NCI-H524 (cell line): ENCODE measurements around the gene CHPT1.
"Not testable (repeated sequence)": the region's sequence is repeated elsewhere in the genome, so short reads cannot be mapped to it uniquely, and the experiment has no call there.

Source experiments
- DNase-seq, 2 experiments: peaks; one replicate each; lab custom pipeline; 2025; lab: John Stamatoyannopoulos, UW

The CHPT1 gene

DNA sequence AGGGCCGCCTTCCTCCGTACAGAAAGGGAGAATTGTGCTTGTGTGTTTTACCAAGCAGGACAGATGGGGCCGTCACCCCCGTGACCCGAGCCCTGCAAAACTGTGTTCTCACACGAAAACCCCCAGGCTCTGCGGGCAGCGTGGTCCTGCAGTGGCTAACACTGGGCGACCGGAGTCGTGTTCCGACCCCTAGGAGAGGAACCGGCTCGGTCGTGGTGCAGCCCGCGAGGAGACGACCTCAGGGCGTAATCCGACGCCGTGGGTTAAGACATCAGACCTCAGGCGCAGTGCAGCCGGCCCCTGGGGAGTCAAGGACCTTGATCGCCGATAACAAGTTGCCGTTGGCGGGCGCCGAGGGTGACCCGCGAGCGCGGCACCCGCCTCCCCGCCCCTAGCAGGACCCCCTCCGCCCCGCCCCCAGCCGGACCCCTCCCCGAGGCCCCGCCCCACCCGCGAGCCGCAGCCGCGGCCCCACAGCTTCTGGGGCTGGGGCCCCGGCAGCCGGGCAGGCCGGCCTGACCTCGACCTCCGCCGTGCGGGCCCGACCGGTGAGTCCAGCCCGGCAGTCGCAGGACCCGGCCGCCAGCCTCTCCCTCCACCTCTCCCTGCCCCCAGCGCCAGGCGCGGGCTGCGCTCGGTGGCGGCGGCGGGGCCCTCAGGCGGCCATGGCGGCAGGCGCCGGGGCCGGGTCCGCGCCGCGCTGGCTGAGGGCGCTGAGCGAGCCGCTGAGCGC, at the start of gene CHPT1:
Gene CHPT1 (plus strand): TSS at position 444 of the 733 bp plus-strand sequence. CDS start 222 bp downstream, at position 666.
- peak; percentile 65 to 79 for DNase-seq

DNA sequence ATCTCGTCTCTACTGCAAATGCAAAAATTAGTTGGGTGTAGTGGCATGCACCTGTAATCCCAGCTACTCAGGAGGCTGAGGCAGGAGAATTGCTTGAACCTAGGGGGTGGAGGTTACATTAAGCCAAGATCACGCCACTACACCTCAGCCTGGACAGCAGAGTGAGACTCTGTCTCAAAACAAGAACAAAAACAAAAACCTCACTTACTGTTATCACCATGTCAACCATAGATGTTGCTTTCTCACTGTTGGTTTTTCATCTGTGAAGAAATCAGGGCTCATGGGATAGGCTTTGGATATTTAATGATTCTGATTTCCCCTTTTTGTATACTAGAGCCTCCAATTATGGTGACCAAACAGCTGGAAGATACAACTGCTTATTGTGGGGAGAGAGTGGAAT, 49.7 kb upstream of the CHPT1 start:
- DNase-seq = no peak

DNA sequence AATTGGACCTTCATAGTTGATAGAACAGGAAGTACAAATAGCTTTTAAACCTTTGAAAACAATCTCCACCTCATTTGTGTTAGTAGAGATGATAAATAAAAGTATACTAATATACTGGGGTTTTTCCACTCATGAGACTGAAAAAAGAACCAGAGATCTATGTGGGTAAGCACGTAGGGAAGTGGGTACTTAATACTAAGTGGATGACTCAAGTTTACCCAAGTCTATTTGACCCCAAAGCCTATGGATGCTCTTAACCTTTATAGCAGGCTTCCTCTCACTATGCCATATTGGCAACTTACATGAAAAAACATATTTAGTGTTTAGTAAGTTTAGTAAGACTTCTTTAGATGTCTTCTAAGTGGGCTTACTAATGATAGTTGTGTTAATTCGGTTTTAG, 49.2 kb upstream of the CHPT1 start:
- no peak for DNase-seq

DNA sequence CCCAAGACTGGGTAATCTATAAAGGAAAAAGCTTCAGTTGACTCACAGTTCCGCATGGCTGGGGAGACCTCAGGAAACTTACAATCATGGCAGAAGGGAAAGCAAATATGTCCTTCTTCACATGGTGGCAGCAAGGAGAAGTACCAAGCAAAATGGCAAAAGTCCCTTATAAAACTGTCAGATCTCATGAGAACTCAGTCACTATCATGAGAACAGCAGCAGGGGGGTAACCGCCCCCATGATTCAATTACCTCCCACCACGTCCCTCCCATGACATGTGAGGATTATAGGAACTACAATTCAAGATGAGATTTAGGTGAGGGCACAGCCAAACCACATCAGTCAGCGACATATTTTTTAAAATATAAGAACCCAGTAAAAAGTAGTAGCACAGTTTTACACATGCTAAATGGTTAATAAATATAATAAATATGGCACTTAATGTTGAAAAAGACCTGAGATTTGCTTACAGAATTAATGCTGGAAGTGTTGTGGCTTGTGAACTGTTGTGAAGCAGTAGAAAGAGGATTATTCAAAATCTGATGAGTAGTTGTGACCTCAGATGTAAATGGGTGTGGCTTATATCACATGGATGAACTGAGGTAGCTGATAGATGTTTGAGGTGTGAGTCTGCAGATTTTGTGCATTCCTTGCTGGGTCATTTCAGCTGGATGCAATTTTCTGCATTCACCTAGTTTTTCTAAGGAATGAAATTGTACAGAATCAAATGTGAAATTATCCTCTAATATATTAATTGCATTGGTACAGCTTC, 46.9 kb upstream of the CHPT1 start:
- DNase-seq = no peak

DNA sequence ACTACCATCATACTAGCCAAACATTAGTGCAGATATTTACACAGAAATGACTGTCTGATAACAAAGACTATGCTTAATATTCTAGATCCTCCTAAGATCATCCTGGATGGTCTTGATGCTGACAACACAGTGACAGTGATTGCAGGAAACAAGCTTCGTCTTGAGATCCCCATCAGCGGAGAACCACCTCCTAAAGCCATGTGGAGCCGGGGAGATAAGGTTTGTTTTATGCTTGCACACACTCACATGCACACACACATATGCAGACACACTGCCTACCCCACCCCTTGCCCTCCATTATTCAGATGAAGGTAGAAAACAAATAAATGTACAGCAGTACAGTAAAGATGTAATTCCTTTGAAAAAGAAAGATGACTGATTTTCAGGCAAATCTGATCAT, 44.4 kb upstream of the CHPT1 start:
- DNase-seq = no peak

DNA sequence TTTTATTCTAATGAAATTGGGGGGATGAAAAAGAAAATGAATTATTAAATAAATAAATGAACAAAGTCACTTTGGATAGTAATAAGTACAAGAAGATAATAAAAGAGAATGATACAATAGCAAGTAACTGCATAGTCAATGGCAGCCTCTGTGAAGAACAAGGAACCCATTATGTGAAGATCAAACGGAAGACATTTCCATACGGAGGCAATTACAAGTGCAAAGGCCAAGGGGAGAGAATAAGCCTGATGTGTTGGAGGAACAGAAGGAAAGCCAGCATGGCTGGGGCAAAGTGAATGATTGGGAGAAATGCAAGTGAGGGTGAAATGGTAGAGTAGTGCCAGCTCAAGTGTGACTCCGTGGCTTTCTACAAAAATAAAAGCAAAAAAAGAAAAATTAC, 43.9 kb upstream of the CHPT1 start:
- no peak for DNase-seq

DNA sequence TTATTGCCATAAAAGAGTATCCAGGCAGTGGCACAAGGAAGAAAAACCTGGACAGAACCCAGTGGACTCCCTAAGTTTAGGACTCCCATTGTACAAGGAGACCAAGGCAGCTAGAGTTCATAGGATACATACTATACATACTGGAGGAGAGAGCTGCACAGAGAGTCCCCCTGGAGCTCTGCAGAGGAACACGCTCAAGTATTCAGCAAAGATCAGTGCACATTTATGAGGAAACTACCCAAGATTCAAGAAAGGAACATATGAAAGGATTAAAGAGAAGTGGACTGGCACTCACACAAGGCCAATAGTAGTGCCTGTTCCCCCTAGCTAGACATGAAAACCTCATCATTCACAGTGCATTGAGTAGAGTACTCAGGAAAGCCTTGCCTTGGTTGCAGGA, 43.0 kb upstream of the CHPT1 start:
- no peak for DNase-seq

DNA sequence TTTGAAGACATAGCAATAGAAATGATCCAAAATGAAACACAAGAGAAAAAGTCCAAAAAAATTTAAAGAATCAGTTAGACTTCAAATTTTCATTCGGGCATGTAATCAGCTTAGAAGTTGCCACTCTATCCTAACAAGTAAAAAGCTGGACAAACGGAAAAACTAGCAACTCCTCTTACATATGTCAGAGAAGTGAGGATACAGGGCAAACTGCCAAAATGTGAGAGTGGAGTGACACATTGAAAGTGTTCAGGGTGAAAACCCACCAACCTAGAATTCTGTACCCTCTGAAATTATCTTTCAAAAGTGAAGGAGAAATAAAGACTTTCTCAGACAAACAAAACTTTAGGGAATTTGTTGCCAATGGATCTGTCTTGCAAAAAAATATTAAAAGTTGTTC, 42.0 kb upstream of the CHPT1 start:
- no peak for DNase-seq

DNA sequence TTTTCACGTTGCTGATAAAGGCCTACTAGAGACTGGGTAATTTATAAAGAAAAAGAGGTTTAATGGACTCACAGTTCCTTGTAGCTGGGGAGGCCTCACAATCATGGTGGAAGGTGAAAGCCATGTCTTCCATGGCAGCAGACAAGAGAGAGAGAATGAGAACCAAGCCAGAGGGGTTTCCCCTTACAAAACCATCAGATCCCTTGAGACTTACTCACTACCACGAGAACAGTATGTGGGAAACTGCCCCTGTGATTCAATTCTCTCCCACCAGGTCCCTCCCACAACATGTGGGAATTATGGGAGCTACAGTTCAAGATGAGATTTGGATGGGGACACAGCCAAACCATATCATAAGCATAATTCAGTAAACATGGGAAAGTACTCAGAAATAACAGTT, 36.8 kb upstream of the CHPT1 start:
- not testable (repeated sequence) for DNase-seq

DNA sequence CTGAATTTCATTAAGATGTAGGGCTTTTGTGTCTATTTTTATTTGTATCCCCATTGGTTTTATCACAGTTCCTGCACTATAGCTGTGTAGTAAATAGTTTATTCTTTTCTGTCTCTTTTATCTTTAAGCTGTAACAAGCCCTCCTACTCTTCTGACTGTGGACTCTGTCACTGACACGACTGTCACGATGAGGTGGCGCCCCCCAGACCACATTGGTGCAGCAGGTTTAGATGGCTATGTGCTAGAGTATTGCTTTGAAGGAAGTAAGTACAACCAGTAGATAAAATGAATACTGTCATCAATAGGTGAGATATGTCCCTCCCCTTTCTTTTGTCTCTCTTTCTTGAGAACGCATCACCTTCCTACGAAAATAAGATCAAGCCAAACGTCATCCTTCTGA, 34.1 kb upstream of the CHPT1 start:
- no peak for DNase-seq

DNA sequence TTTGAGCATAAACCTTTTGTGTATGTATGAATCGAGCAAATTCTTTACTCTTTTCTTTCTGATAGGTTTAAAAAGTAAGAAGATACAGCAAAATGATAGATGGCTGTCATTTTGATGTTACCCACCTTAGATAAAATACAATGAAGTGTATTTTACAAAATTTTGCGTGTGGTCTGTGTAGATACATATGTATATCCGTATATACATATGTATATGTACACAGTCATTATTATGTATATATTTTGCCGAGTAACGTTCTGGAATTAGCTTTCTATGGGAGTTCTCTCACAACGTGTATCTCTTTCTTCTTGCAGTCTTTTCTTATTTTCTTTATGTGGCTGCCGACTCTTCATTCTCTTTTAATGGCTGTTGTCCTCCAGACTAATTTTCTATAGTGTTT, 32.4 kb upstream of the CHPT1 start:
- DNase-seq = no peak

DNA sequence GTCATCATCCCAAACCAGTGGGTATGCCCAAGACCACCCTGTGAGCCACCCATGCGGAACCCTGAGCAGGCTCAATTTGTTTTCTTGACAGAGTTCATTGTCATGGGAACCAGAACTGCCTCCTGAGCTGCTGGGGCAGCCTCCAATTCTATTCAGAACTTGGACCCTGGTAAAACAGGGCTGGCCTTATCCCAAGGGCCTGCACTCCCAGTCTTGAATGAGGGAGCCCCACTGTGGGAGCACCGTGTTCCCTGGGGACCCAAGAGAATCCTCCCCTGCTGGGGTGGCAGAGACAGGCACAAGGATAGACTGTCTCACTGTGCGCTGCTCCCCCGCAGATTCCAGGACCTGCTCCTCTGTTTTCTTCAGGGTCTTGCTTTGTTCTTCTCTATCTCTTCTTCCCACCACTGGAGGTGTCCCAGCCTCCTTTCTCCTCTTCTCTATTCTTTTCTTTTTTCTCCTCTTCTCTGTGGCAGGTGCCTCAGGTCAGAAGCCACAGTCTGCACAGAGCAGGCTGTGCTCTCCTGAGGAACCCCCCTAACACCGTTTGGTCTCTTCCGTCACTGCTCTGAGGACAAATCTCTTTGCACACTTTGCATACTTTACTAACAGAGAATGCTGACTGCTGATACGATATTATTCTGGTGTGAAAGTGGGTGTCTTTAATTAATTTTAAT, 31.2 kb upstream of the CHPT1 start:
- DNase-seq = no peak

DNA sequence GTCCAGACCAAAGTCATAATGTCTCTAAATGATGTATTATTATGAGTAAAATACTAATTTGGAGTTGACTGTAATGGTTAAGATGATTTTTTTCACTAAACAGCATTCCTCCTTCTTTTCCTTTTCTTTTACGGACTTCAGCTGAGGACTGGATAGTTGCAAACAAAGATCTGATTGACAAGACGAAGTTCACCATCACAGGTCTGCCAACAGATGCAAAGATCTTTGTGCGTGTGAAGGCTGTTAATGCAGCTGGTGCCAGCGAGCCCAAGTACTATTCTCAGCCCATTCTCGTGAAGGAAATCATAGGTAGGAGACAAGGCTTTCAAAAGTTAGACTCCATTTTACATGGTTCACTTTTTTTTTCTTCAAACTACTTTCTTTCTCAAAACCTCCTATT, 29.8 kb upstream of the CHPT1 start:
- DNase-seq = no peak

DNA sequence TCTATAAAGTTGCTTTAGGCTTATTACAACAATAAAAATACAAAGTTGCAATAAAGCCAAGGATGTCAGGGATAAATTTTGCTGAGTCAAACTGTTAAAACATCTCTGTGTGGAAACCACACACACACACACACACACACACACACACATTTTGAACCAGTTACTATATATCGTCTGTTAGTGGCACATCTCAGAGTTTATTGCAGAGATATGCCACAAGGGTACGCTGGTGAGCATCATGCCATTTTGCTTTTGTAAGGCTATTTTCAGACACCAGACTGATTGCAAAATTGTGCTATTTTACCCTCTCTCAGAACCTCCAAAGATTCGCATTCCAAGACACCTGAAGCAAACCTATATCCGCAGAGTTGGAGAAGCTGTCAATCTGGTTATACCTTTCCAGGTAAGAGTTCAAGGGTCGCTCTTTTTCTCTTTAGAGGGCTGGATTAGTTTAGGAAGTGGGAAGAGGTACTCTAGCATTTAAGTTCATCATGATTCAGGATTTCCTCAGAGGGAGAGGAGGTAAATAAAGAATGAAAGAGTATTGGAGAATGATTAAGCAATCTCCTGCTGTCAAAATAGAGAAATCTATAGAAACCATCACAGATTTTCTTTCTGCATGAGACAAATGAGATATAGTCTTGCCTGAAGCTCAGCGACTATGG, 27.3 kb upstream of the CHPT1 start:
- DNase-seq = no peak

DNA sequence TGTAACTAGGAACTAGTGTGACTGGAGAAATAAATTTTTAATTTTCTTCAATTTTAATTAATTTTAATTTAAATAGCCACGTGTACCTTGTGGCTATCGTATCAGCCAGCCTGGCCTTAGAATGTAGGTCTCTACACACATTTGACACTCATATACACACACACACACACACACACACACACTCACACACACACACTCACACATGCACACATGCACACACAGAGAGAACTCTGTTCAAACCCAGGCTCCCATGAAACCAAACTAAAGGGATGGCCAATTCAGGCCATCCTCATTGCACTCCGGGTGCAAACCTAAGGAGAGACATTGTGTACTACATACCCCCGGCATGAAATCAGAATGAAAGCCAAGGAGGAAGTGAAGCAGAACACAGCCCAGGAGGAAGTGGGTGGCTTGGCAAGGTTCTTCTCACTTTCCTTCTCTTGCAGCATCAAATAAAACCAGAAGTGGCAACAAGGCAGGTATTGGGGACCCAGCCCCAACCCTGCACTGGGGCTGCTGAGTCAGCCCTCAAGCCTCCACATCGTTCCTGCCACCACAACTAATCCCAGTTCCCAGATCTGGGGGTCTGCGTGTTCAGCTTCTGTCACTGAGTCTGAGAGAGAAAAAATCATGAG, 26.2 kb upstream of the CHPT1 start:
- DNase-seq = no peak

DNA sequence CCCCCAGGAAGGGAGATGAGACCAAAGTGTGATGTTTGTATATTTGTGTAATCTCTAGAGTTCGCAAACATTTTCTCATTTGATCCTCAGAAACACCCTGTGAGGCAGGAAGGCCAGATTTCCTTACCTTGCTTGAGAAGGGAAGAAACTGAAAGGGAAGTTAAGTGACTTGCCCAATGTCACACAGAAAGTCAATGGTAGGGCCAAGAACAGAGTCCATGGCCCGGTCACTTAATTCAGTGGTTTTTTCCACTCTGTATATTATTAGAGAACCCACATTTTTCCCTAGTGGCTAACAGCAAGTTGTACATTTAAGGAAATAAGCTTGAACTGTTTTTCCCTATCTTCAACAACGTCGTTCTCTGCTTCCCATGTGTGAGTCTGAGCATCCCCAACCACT, 25.6 kb upstream of the CHPT1 start:
- DNase-seq = no peak

DNA sequence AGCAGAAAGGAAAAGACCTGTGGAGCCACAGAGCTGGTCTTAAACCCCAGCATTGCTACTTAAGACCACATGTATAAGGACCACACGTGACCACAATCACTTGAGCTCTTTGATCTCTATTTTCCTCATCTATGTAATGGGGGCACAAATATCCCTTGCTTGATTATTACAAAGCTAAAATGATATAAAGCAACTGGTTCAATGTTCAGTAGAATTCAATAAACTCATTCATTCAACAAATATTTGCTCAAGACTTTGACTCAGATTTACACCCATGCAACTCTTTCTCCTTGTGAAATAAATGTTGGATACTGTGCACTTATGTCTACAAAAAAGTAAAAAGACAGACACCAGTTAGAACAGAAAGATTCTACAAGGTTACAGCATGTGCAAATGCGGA, 21.9 kb upstream of the CHPT1 start:
- DNase-seq = no peak

DNA sequence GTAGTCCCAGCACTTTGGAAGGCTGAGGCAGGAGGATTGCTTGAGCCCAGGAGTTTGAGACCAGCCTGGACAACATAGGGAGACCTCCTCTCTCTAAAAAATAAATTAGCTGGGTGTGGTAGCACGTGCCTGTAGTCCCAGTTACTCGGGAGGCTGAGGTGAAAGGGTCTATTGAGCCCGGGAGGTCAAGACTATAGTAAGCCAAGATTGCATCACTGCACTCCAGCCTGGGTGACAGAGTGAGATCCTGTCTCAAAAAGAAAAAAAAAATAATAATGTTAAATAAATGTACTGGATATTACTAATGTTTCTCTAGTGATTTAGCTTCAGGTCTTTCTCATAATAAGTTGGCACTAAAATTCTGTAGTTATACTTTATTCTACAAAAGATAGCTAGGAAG, 20.9 kb upstream of the CHPT1 start:
- not testable (repeated sequence) for DNase-seq

DNA sequence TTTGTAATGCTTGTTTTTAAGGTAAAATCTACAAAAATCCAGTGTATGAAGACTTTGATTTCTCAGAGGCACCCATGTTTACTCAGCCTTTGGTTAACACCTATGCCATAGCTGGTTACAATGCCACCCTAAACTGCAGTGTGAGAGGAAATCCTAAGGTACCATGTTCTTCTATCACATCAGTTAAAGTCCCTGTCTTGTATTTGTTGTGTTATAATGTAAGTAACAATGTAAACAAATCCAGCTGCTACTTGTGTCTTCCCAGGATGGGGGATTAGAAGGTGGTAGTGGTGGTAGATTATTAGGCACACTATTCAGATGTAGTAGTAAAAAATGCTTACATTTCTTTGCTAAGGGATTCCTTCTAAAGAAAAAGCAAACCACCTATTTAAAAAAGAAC, 19.4 kb upstream of the CHPT1 start:
- no peak for DNase-seq

DNA sequence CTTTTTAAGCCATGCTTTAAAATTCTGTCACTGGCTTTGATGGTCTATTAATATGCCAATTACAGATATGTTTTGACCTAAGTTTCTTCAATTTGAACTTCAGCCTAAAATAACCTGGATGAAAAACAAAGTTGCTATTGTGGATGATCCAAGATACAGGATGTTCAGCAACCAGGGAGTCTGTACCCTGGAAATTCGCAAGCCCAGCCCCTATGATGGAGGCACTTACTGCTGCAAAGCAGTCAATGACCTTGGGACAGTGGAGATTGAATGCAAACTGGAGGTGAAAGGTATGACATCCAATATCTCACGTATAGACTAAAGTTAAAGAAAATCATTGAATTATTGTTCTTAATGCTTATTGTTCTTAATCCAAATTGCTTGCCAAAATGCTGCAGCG, 17.2 kb upstream of the CHPT1 start:
- DNase-seq = no peak

DNA sequence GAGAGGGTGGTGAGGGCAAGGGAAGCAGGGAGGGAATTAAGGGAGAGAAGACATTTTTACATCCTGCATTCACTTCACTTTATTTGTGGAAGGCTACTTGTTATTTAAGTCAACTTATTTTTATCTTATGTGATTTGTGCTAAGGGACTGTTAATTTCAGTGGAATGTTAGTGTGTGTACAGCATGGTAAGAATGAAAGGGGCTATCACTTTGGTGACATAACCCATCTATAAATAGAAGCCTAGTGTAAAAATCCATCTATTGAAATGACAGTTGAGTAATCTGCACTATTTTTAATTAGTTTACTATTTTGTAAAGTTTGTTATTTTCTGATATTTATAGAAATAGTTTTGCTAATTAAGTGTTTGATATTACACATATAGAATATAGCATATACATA, 16.8 kb upstream of the CHPT1 start:
- no peak for DNase-seq

DNA sequence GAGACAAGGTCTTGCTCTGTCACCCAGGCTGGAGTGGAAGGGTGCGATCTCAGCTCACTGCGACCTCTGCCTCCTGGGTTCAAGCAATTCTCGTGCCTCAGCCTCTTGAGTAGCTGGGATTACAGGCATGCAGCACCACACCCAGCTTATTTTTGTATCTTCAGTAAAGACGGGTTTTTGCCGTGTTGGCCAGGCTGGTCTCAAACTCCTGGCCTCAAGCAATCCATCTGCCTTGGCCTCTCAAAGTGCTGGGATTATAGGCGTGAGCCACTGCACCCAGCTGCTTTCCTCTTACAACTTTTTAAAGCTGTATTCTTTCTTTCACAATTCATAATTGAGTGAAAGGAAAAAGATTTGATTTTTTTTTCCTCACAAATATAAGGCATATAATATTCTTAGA, 15.8 kb upstream of the CHPT1 start:
- peak in 1 of 2 experiments; percentile 18 for DNase-seq
